Loucy (cell line): ENCODE measurements around the gene ESYT2.
A peak's percentile ranks its signal among the peaks of the same experiment; 100 is the strongest.

ENCODE experiments used
- H2AFZ ChIP-seq: fragments of 200-600 bp; sonication (generic); 2 replicates; pipeline ENCODE4 v1.6.0; 2016; ENCODE audit warnings: antibody characterized with exemption, mild to moderate bottlenecking, low read length, moderate library complexity
- H3F3A ChIP-seq: fragments of 200-600 bp; 2 replicates; pipeline ENCODE4 v1.6.0; 2016; ENCODE audit warnings: antibody characterized with exemption, low read depth, mild to moderate bottlenecking
- H3K27me3 ChIP-seq: fragments of 200-600 bp; sonication (generic); 2 replicates; pipeline ENCODE4 v1.6.1; 2014; ENCODE audit warnings: low read length, mild to moderate bottlenecking; ENCODE audit not compliant: insufficient read depth, poor library complexity, severe bottlenecking
- H3K36me3 ChIP-seq: fragments of 200-600 bp; sonication (generic); 2 replicates; pipeline ENCODE4 v1.6.1; 2016; ENCODE audit warnings: low read length; ENCODE audit not compliant: insufficient read depth
- H3K4me1 ChIP-seq: fragments of 200-600 bp; sonication (generic); 2 replicates; pipeline ENCODE4 v1.5.1; 2014; ENCODE audit warnings: low read length, mild to moderate bottlenecking; ENCODE audit not compliant: insufficient read depth, poor library complexity, severe bottlenecking
- H3K4me2 ChIP-seq: fragments of 200-600 bp; sonication (generic); 2 replicates; pipeline ENCODE4 v1.6.0; 2014; ENCODE audit warnings: antibody characterized with exemption, low read length, low read depth, mild to moderate bottlenecking; ENCODE audit not compliant: poor library complexity, severe bottlenecking
- H3K4me3 ChIP-seq: fragments of 200-600 bp; sonication (generic); 2 replicates; pipeline ENCODE4 v1.5.1; 2014; ENCODE audit warnings: low read length, mild to moderate bottlenecking, mixed read lengths; ENCODE audit not compliant: poor library complexity, severe bottlenecking
- H3K79me2 ChIP-seq: fragments of 200-600 bp; sonication (generic); 2 replicates; pipeline ENCODE4 v1.6.1; 2014; ENCODE audit warnings: low read length; ENCODE audit not compliant: insufficient read depth
- H3K9ac ChIP-seq: fragments of 200-600 bp; sonication (generic); 2 replicates; pipeline ENCODE4 v1.6.0; 2014; ENCODE audit warnings: mild to moderate bottlenecking, low read depth, low read length, moderate library complexity; ENCODE audit not compliant: poor library complexity, severe bottlenecking
- H3K9me2 ChIP-seq: fragments of 200-600 bp; sonication (generic); replicated peaks from 2 replicates; pipeline ENCODE4 v1.6.1; 2016; ENCODE audit warnings: low read depth, low read length, mixed read lengths
- H3K9me3 ChIP-seq: fragments of 200-600 bp; sonication (generic); 2 replicates; pipeline ENCODE4 v1.6.1; 2014; ENCODE audit warnings: mild to moderate bottlenecking, antibody characterized with exemption, low read length, low read depth; ENCODE audit not compliant: insufficient read depth
- H4K20me1 ChIP-seq: fragments of 200-600 bp; sonication (generic); 2 replicates; pipeline ENCODE4 v1.6.0; 2014; ENCODE audit warnings: antibody characterized with exemption, low read length, mild to moderate bottlenecking; ENCODE audit not compliant: insufficient read depth, poor library complexity, severe bottlenecking
- EZH2phosphoT487 ChIP-seq: fragments of 200-600 bp; IDR thresholded peaks from 2 replicates; pipeline ENCODE4 v1.6.1; 2018; ENCODE audit warnings: antibody characterized with exemption, mild to moderate bottlenecking, moderate library complexity, borderline replicate concordance
- TF ChIP-seq, protein P1 (sequence below): fragments of 200-600 bp; sonication (generic); conservative IDR thresholded peaks from 2 replicates; pipeline ENCODE4 v1.5.1; 2014; ENCODE audit warnings: mild to moderate bottlenecking, antibody characterized with exemption, low read length

ESYT2 gene

DNA sequence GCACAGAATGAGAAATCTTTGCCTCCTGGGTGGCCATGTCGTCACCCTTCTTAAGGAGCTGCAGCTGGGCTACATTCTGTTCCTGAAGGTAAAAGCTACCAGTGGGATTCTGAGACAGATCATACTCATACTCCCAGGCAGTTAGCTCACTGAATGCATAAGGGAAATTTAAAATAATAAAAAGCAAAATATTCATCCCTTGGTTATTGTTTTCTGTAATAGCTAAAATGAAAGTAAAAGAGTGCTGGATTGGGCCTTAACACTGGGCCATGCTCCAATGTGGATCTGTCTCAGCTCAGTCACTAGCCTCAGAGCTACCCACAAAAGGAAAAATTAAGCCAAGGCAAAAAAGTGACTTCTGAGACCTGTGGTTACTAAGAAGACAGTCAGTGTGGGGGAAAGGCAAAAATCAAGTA is 18.1 kb upstream of the ESYT2 start:
- Histone ChIP-seq H3K9ac (no peak overlapping the region), H3K36me3 (no peaks in the 10 kb centered on the region), H4K20me1 (no peaks in the 10 kb centered on the region), H3K4me3 (peak overlapping the region; percentile 6), H3K79me2 (no peaks in the 10 kb centered on the region), H3K27me3 (no peaks in the 10 kb centered on the region), H3K9me3 (peaks cover 10% of the 10 kb centered on the region), H3F3A (no peaks in the 10 kb centered on the region), H3K4me1 (peaks cover 3% of the 10 kb centered on the region), H3K9me2 (no peaks in the 10 kb centered on the region), H3K4me2 (peak overlapping the region; percentile 35), H2AFZ (no peak overlapping the region)
- TF ChIP-seq, protein P1, sequence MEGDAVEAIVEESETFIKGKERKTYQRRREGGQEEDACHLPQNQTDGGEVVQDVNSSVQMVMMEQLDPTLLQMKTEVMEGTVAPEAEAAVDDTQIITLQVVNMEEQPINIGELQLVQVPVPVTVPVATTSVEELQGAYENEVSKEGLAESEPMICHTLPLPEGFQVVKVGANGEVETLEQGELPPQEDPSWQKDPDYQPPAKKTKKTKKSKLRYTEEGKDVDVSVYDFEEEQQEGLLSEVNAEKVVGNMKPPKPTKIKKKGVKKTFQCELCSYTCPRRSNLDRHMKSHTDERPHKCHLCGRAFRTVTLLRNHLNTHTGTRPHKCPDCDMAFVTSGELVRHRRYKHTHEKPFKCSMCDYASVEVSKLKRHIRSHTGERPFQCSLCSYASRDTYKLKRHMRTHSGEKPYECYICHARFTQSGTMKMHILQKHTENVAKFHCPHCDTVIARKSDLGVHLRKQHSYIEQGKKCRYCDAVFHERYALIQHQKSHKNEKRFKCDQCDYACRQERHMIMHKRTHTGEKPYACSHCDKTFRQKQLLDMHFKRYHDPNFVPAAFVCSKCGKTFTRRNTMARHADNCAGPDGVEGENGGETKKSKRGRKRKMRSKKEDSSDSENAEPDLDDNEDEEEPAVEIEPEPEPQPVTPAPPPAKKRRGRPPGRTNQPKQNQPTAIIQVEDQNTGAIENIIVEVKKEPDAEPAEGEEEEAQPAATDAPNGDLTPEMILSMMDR, result no peak
- TF ChIP-seq EZH2phosphoT487, result no peak

DNA sequence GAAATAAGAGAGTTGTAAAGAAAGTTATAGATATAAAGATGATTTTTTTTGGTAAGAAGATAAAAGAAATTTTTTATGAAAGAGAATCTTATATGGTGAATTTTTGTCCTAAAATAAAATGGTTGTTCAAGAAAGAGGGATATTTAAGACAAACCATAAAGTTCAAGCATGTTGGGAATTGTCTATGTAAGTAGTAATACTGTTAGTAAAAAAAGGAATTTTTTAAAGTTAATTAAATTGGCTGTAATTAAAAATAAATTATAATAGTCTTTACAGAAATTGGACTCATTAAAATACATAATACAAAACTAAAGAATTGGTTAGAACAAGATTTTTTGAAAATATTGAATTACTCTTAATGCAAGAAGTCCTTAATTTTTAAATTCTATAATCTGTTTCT is 17.0 kb upstream of the ESYT2 start:
- no peak overlapping the region for H3K9ac ChIP-seq
- no peak overlapping the region for H3K4me3 ChIP-seq
- H3F3A ChIP-seq, result no peaks in the 10 kb centered on the region
- H3K9me2 ChIP-seq, result no peaks in the 10 kb centered on the region
- no peaks in the 10 kb centered on the region for H3K79me2 ChIP-seq
- peaks cover 10% of the 10 kb centered on the region for H3K9me3 ChIP-seq
- no peak overlapping the region for H2AFZ ChIP-seq
- H3K36me3 ChIP-seq, result no peaks in the 10 kb centered on the region
- H4K20me1 ChIP-seq, result no peaks in the 10 kb centered on the region
- H3K27me3 ChIP-seq, result no peaks in the 10 kb centered on the region
- TF ChIP-seq, protein P1, result no peak
- no peak for TF ChIP-seq EZH2phosphoT487
- H3K4me2 ChIP-seq, result no peak overlapping the region
- peaks cover 3% of the 10 kb centered on the region for H3K4me1 ChIP-seq

DNA sequence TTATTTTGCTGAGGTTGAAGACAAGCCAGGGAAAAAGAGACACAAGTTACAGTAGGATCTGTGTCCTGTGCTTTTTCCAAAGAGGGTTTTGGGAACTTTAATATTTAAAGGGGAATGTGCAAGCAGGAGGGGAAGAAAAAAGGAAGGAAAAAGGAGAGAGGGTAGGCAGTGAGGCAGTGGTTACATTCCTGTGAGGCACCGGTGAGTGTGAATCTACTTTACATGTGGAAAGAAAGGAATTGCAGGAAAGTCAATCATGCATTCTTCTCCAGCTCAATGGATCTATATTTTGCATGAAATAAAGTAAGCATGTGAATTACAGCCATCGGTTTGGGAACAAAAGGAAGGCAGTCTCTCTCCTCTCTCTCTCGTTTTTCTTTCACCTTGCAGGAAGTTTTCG is 14.5 kb upstream of the ESYT2 start:
- Histone ChIP-seq H3K9me2 (no peaks in the 10 kb centered on the region), H3K4me3 (no peak overlapping the region), H2AFZ (no peak overlapping the region)

More for the DNA sequence above, 14.5 kb upstream of the ESYT2 start:
- Histone ChIP-seq H3K9ac (no peak overlapping the region), H3K4me2 (no peak overlapping the region), H3K4me1 (peaks cover 3% of the 10 kb centered on the region), H3K9me3 (peaks cover under 1% of the 10 kb centered on the region; the same call in 1 of the 2 replicates), H3F3A (no peaks in the 10 kb centered on the region), H4K20me1 (no peaks in the 10 kb centered on the region), H3K27me3 (no peaks in the 10 kb centered on the region), H3K36me3 (no peaks in the 10 kb centered on the region), H3K79me2 (no peaks in the 10 kb centered on the region)
- TF ChIP-seq EZH2phosphoT487, result no peak
- TF ChIP-seq, protein P1, result no peak
